HG03108 (cell line): ENCODE measurements around the gene NOM1.
A peak's percentile ranks its signal among the peaks of the same experiment; 100 is the strongest.

ENCODE experiments used
- ATAC-seq: cut with Tn5 transposase; IDR thresholded peaks from one replicate; pipeline ENCODE4 v1.9.1; 2021; ENCODE audit warnings: moderate library complexity; ENCODE audit not compliant: unreplicated experiment

NOM1 gene

GRCh38 chr7:157014635-157015555 is 65.4 kb downstream of the NOM1 start:
- ATAC-seq: no peak

GRCh38 chr7:157016024-157016351 is 66.5 kb downstream of the NOM1 start:
- ATAC-seq: no peak

- peak; percentile 72 for ATAC-seq
Observed at GRCh38 chr7:157016352-157017041, 67.0 kb downstream of the NOM1 start.

GRCh38 chr7:157017149-157017548 is 67.6 kb downstream of the NOM1 start:
- ATAC-seq: no peak

- no peak for ATAC-seq
Observed at GRCh38 chr7:157017603-157018327, 68.3 kb downstream of the NOM1 start.

GRCh38 chr7:157018328-157018996 is 69.0 kb downstream of the NOM1 start:
- ATAC-seq: no peak

GRCh38 chr7:157018997-157019608 is 69.6 kb downstream of the NOM1 start:
- ATAC-seq: no peak

- no peak for ATAC-seq
Observed at GRCh38 chr7:157019718-157020451, 70.4 kb downstream of the NOM1 start.

GRCh38 chr7:157020514-157021070 is 71.1 kb downstream of the NOM1 start:
- ATAC-seq: no peak

GRCh38 chr7:157021071-157021870 is 71.8 kb downstream of the NOM1 start:
- ATAC-seq: no peak

- no peak for ATAC-seq
Observed at GRCh38 chr7:157021871-157022680, 72.6 kb downstream of the NOM1 start.
